K562 (cell line): ENCODE data around the gene ZFP69. TPM values are rescaled to one million over a fixed set of nuclear protein-coding genes. Genes with fewer than 3 reads are reported as not detected.

Experiments
- BRCA1 ChIP-seq, 2 experiments: fragments of 450-650 bp in 1 of 2; sonication (generic) in 1 of 2; formaldehyde crosslinking in 1 of 2; IDR thresholded peaks; 2 replicates each; pipeline versions ENCODE4 v1.5.0 to v1.6.1; 2017 to 2020; ENCODE audit warnings: mild to moderate bottlenecking in 1 of 2, missing genetic modification reagents in 1 of 2
- CC2D1A ChIP-seq: fragments of 450-650 bp; IDR thresholded peaks from 2 replicates; pipeline ENCODE4 v1.6.1; 2017; ENCODE audit warnings: mild to moderate bottlenecking
- FOS ChIP-seq: IDR thresholded peaks from 3 replicates; pipeline ENCODE4 v1.6.1; 2011; ENCODE audit not compliant: insufficient read length; ENCODE audit errors: extremely low read depth
- GATAD2A ChIP-seq: fragments of 450-650 bp; IDR thresholded peaks from 2 replicates; pipeline ENCODE4 v1.6.1; 2017
- JUN ChIP-seq, 2 experiments: sonication (generic) in 1 of 2; formaldehyde crosslinking in 1 of 2; IDR thresholded peaks; 2 replicates each; pipeline versions ENCODE4 v1.6.1 to v1.8.0; 2012 to 2022; ENCODE audit warnings: borderline replicate concordance in 2 of 2, mild to moderate bottlenecking in 2 of 2, improper control_type of control experiment in 1 of 2, low read depth in 1 of 2, low read length in 1 of 2, missing genetic modification reagents in 1 of 2
- KDM5B ChIP-seq: fragments of 200-600 bp; sonication (generic); IDR thresholded peaks from 2 replicates; pipeline ENCODE4 v1.6.1; 2012; ENCODE audit warnings: low read depth, mild to moderate bottlenecking, moderate library complexity, low read length, control low read depth, inconsistent platforms; ENCODE audit not compliant: insufficient replicate concordance
- MBD1 ChIP-seq: fragments of 250-450 bp; sonication (Bioruptor Pico); IDR thresholded peaks from 2 replicates; pipeline ENCODE4 v1.8.0; 2022; ENCODE audit warnings: inconsistent platforms
- NONO ChIP-seq, 2 experiments: fragments of 200-400 bp in 1 of 2; fragments of 450-650 bp in 1 of 2; formaldehyde crosslinking in 1 of 2; IDR thresholded peaks; 2 replicates each; pipeline ENCODE4 v1.6.1; 2017; ENCODE audit warnings: low read depth in 2 of 2, mild to moderate bottlenecking in 2 of 2, moderate library complexity in 2 of 2, low read length in 1 of 2
- PHB2 ChIP-seq: fragments of 450-650 bp; IDR thresholded peaks from 2 replicates; pipeline ENCODE4 v1.6.1; 2017; ENCODE audit warnings: low read depth
- SAFB2 ChIP-seq: fragments of 200-400 bp; formaldehyde crosslinking; IDR thresholded peaks from 2 replicates; pipeline ENCODE4 v1.6.1; 2018; ENCODE audit warnings: borderline replicate concordance, low read length, low read depth, moderate library complexity; ENCODE audit not compliant: severe bottlenecking
- SPI1 ChIP-seq: IDR thresholded peaks from 2 replicates; pipeline ENCODE4 v1.6.1; 2011; ENCODE audit warnings: low read depth, low read length, control low read depth, borderline replicate concordance
- TAL1 ChIP-seq: fragments of 450-650 bp; IDR thresholded peaks from 2 replicates; pipeline ENCODE4 v1.6.1; 2016; ENCODE audit warnings: mild to moderate bottlenecking
- TRIM24 ChIP-seq, 2 experiments: fragments of 450-650 bp; IDR thresholded peaks; 2 replicates each; pipeline ENCODE4 v1.6.1; 2016
- ZNF280B ChIP-seq: fragments of 250-450 bp; sonication (Bioruptor Pico); IDR thresholded peaks from 2 replicates; pipeline ENCODE4 v1.5.1; 2021; ENCODE audit warnings: mild to moderate bottlenecking
- ZNF445 ChIP-seq: fragments of 250-450 bp; sonication (Bioruptor Pico); IDR thresholded peaks from 2 replicates; pipeline ENCODE4 v1.4.0; 2020; ENCODE audit warnings: low read depth, mild to moderate bottlenecking, moderate library complexity
- ZNF75A ChIP-seq: fragments of 450-650 bp; formaldehyde crosslinking; IDR thresholded peaks from 2 replicates; pipeline ENCODE4 v1.4.0; 2020; ENCODE audit warnings: mild to moderate bottlenecking
- polyA plus RNA-seq, 8 experiments: library from polyadenylated mRNA; depleted of rRNA in 4 of 8; stranded (reverse) in 5 of 8; unstranded in 3 of 8; fragments of >200 nt; fragmentation: Nextera tagmentation in 2 of 8; fragmentation: Illumina TruSeq in 1 of 8; extraction: Ambion mirVana in 2 of 8; extraction: Trizol in 1 of 8; gene quantifications; 2 replicates each; pipeline versions ENCODE4 v1.2.1 to v1.2.3, GENCODE V29; 2011 to 2014; ENCODE audit warnings: inconsistent platforms in 1 of 8, missing spikeins in 1 of 8
- total RNA-seq, 7 experiments: library from RNA; depleted of rRNA in 6 of 7; stranded (reverse); fragments of >200 nt in 6 of 7; fragmentation: Illumina TruSeq in 2 of 7; extraction: Trizol in 2 of 7; gene quantifications; 2 replicates each; pipeline versions ENCODE4 v1.2.1 to v1.2.3, GENCODE V29; 2011 to 2021; ENCODE audit warnings: low replicate concordance in 1 of 7
- TF ChIP-seq, protein P1 (sequence below), 2 experiments: fragments of 450-650 bp in 1 of 2; sonication (generic) in 1 of 2; formaldehyde crosslinking in 1 of 2; IDR thresholded peaks in 1 of 2; conservative IDR thresholded peaks in 1 of 2; 2 replicates each; pipeline versions ENCODE4 v1.6.1 to v1.8.1; 2016 to 2023; ENCODE audit warnings: mild to moderate bottlenecking in 2 of 2, moderate library complexity in 2 of 2, inconsistent platforms in 1 of 2, missing genetic modification reagents in 1 of 2
- TF ChIP-seq, protein P2 (sequence below): conservative IDR thresholded peaks from 2 replicates; pipeline ENCODE4 v1.6.1; 2011; ENCODE audit warnings: low read depth, mild to moderate bottlenecking, low read length; ENCODE audit not compliant: control insufficient read depth

ZFP69 gene
- total and polyA plus RNA-seq, 9 of the 15 experiments (the other 6 are each of a cell fraction or from before 2014, with no cell fraction given), result 2.0 to 8.4 (median 5.7) TPM

GRCh38 chr1:40462956-40463590 lies 14.0 kb upstream of the ZFP69 start (continued):
- peak; percentile 15; the same call in 1 of the 2 replicates for TF ChIP-seq ZNF280B (CRISPR knock-in tag)
- TF ChIP-seq MBD1 (CRISPR knock-in tag), result peak; percentile 88; the same call in 1 of the 2 replicates
- TF ChIP-seq TRIM24 (IDR thresholded peaks at IDR 0.05), result peak in 1 of 2 experiments; percentile 88; a peak in 2 of 4 replicates
- no peak for TF ChIP-seq SAFB2
- TF ChIP-seq FOS, result no peak
- TF ChIP-seq BRCA1 (IDR thresholded peaks at IDR 0.05), result no peak
- TF ChIP-seq BRCA1 (CRISPR knock-in tag; IDR thresholded peaks at IDR 0.05), result no peak
- TF ChIP-seq, protein P1, sequence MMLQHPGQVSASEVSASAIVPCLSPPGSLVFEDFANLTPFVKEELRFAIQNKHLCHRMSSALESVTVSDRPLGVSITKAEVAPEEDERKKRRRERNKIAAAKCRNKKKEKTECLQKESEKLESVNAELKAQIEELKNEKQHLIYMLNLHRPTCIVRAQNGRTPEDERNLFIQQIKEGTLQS (IDR thresholded peaks at IDR 0.05), result no peak
- TF ChIP-seq, protein P1 (CRISPR knock-in tag; conservative IDR thresholded peaks at IDR 0.05), result no peak
- no peak for TF ChIP-seq NONO (IDR thresholded peaks at IDR 0.05; ENCODE audit: low read depth in 2 of 2, low read length in 1 of 2)
- no peak for TF ChIP-seq SPI1
- TF ChIP-seq GATAD2A, result no peak
- no peak for TF ChIP-seq KDM5B
- no peak for TF ChIP-seq CC2D1A
- TF ChIP-seq ZNF75A (CRISPR knock-in tag), result peak; percentile 88
- no peak for TF ChIP-seq TAL1
- peak; percentile 17; the same call in 1 of the 2 replicates for TF ChIP-seq JUN (IDR thresholded peaks at IDR 0.05; ENCODE audit: borderline replicate concordance, low read depth, low read length)
- no peak for TF ChIP-seq JUN (CRISPR knock-in tag; IDR thresholded peaks at IDR 0.05; ENCODE audit: borderline replicate concordance)
- no peak for TF ChIP-seq PHB2
- peak; percentile 16; the same call in 1 of the 2 replicates for TF ChIP-seq ZNF445 (CRISPR knock-in tag)
- TF ChIP-seq, protein P2, sequence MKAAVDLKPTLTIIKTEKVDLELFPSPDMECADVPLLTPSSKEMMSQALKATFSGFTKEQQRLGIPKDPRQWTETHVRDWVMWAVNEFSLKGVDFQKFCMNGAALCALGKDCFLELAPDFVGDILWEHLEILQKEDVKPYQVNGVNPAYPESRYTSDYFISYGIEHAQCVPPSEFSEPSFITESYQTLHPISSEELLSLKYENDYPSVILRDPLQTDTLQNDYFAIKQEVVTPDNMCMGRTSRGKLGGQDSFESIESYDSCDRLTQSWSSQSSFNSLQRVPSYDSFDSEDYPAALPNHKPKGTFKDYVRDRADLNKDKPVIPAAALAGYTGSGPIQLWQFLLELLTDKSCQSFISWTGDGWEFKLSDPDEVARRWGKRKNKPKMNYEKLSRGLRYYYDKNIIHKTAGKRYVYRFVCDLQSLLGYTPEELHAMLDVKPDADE, result peak; percentile 84
